IPS-NIHi7 (cell line): ENCODE data around the gene TPM1.

Source experiments
- DNase-seq: peaks from one replicate; pipeline ENCODE4 v3.0.0; 2012; ENCODE audit warnings: mixed read lengths; ENCODE audit errors: extremely low spot score

Gene TPM1

DNA sequence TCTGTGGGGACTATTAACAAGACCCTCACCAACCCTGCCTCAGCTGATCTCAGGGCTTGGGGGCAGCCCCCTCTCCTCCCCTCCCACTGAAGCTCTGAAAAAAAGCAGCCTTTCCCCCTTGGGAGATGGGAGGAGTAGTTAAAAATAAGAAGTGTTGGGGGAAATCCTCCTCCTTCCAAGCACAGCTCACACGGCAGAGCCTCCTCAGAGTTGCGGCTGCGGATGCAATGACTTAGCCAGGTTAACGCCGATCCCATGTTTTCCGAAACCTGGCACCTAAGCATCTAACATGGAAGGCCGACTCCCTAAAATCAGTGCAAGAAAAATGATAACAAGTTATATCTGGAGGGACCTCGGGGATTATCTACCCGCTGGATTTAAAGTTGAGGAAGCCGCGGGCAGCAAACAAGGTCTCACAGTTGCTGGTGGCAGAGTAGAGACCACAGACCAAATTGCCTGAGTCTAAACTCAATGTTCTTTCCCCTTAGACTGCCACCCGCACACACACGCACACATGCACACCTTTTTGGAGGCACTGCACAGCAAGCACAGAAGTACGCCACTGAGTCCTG, 1.1 kb upstream of the TPM1 start:
- no peak for DNase-seq

DNA sequence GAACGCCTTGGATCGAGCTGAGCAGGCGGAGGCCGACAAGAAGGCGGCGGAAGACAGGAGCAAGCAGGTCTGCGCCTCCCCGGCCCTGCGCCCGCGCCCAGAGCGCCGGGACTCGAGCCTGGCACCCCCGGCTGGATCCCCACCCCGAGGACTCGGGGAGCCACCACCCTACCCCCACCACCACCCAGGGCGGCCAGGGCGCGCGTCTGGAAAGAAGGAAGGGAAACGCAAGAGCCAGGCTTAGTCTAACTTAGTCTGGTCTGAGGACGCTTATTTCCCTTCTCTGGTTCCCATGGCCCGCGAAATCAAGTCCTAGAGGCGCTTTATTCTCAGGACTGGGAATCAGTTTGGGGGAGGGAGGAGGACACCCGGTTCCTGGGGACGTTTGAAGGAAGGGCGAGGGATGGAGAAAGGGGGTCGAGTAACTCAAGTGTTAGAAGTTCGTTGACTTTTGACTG, 359 bp downstream of the TPM1 start:
- DNase-seq: no peak

DNA sequence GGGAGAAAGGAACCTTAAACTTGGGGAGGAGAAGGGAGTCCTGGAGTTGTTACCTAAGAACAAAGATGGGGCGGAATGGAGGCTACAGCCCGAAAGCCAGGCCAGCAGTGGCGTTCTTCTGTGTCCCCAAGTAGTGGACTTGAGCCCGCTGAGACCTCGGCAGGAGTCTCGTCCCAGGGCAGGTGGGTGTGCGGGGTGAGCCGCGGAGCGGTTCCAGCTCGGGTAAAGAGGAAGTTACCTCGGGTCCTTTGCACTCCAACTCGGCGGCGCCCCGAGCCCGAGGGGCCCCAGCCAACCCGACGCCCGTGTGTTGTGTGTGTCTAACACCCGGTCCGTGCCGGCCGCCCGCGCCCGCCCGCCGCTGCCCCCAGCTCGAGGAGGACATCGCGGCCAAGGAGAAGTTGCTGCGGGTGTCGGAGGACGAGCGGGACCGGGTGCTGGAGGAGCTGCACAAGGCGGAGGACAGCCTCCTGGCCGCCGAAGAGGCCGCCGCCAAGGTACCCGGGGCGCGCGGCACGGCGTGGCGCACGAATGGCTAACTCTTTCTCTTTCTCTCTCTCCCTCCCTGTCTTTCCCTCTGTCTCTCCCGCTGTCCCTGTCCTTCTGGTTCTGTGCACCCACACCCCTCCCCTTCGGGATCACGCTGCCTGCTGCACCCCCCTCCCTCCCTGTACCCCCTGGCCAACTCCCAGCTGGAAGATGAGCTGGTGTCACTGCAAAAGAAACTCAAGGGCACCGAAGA, 959 bp downstream of the TPM1 start:
- no peak for DNase-seq

DNA sequence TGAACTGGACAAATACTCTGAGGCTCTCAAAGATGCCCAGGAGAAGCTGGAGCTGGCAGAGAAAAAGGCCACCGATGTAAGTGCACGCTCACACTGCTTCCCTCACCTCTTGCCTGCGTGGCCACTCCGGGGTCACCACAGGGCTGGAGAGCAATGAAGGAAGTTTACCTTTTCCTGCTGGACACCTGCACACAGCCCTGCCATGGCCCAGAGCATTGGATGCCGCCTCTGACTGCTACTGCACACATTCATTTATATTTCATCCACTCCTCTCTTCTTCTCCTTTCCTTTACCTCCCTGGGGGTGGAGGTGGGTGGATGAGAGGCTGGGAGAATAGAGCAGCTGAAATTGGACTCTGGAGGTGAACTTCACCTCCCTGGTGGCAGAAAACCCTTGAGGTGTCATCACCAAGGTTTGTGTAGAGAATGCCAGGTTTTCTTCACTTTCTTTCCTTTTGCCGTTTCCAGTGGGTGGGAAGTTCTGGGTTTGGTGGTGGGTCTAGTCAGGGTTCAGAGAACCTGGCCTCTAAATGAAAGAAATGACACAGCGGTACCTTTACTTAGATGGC, 1.6 kb downstream of the TPM1 start:
- no peak for DNase-seq

DNA sequence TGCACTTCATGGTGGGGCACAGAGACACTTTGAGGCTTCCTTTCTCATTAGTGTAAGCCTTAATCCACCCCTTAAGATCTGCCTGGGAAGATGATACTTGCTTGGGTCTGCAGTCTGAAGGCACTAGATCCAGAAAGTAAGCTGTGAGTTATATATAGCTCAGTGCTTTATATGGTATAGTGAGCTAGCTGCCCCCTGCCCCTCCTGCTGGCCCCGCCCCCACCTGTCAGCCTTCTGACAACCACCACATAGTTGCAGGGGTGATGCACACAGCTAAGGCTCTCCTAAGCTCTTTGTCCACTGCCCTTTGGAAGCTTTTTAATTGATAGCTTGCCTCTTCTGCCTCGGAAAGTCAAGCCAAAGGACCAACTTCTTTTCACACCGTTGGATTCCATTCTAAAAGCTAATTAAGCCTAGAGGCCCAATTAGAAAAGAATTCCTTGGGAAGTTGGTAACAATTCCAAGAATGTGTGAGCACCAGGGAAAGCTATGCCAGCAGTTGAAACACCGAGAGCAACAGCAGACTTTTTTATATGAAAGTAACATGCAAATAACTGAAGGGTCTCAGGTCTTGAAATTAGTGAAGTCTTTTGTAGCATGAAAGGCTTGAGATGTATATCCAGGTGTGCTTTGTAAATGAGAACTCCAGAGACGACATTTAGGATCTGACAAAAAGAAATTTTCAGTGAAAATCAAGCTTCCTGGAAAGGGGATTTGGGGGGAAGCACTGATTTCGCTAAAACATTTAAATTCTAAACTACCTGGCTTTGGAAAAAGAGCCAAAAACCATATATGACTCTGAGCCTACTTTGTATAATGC, 2.3 kb downstream of the TPM1 start:
- DNase-seq: no peak

DNA sequence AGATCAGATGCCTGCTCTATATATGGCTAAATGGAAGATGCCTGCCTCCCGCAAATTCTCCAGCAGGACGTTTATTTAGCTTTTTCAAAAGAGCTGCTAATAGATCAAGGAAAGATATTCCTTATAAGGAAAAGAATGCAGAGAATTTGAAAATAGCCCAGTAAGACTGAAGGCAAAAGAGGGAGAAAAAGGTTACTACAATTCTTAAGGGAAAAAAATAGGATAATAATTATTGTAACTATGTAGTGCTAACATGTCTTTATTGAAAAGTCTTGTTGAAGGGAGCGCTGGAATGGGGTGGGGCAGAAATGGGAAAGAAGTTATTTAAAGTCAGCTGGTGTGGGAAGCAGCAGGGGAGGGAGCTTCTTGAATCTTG, 2.9 kb downstream of the TPM1 start:
- DNase-seq: no peak

DNA sequence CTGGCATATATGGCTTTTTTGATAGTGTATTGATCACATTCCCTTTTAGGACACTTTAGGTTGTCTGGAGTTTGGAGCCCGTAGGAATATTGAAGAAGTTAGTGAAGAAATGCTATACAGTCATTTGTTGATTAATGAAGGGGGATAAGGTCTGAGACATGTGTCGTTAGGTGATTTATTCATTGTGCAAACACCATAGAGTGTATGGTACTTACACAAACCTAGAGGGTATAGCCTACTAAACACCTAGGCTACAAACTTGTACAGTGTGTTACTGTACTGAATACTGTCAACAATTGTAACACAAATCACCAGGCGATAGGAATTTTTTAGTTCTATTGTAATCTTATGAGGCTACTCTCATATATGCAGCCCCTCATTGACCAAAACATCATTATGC, 3.3 kb downstream of the TPM1 start:
- DNase-seq: no peak

DNA sequence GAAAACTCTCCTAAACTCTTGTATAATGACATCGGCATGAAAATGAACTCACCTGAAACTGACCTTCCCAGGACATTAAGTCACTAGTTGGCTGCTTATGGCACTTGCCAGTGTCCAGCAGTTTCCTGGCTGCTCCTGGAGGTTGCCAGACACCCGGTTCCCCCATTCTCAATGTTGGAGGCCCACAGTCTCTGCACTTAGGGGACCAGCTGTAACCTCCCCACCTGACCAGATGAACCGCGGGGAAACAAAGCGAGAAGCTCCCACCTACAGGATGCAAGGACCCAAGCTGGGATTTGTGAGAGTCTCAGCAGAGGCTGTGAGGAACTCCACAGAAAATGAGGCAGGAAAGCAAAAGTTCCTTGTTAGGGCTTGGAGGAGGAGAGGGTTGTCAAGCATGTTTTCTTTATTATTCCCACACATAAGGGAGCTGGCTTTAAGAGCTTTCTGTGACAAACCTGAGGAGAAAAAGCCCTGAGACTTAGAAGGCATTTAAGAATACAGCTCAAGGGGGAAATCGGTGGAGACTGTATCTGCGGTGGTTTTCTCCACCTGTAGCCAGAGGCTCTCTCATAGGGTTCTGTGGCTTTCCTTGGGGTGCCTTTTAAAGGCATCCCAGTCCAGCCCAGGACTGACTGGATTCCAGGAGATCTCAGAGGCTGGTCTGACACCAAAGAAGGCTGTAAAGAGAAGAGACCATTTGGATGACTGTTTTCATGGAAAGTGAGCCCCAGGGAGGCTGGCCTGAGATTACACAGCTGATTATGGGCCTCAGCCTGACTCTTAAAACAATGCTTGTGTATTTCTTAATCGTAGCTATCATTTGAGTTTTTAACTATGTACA, 4.6 kb downstream of the TPM1 start:
- DNase-seq: no peak

DNA sequence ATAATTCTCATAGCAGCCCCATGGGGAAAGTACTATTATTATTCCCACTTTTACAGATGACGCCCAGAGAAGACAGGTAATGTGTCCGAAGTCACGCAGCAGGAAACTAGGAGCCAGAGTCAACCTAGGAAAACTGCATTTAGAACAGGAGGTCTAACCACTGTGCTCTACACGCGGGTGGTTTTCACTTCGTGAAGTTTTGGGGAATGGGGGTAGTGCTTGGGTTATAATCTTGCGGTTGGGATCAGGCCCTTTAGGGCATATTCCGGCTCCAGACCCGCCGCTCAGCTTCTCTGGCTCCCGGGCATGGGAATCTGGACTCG, 5.2 kb downstream of the TPM1 start:
- DNase-seq: no peak

DNA sequence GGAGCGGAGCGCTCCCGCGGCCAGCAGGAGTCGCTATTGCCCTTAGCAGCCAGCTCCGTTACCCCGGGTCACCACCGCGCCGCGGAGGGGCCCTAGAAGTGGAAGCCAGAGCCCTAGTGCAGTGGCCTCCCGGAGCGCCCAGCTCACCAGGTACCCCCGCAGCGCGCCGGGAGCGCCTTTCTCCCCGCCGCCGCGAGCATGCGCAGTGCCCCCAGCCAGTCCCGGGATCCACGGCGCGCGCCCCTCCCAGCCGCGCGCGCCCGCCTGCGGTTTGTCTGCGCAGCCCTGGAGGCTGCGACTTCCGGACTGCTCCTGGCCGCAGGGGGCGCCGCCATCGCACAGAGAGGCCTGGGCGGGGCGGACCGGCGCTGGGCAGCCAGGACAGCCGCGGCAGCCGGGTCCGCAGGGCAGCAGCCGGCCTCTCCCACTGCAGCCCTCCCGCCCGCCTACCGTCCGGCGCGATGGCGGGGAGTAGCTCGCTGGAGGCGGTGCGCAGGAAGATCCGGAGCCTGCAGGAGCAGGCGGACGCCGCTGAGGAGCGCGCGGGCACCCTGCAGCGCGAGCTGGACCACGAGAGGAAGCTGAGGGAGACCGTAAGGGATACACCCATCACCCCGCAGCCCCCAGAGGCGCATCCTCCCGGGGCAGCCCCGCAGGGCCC, 5.7 kb downstream of the TPM1 start:
- DNase-seq: peak; percentile 86

DNA sequence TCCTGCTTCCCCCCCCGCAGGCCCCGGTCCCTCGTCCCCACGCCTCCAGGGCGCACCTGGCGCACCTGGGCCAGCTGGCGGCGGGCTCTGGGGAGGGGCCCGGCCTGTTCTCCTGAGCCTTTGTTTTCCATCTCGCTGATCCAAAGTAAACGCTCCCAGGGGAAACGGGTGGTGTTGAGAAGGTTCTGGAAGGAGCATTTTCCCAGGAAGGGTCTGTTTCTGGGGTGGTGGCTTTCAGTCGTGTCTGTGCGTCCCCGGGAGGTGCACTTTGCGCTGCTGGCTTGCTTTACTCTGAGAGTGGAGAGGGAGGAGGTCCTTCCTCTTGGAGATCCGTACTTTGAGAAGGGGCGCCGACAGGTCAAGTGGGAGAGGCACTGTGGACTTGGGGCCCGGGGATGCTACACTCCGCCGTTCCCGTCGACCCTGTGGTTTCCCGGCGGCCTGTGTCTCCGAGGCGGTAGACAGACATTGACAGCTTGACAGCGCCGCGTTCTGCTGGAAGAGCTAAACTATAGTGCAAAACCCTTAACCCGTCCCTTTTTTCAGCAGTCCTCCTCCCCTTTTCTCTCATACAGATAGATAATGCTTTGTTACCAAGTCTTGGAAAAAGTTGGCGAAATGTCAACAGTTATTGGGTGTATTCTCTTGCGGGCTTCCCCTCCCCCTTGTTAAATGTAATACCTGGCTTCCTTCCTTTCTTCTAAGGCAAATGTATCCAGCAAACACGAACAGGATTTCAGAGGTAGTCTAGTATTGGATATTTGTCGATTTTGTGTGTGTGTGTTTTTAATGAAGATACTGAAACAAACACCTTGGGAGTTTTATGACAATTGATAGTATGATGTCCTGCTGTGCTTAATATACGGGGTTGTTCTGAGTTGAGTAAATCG, 6.5 kb downstream of the TPM1 start:
- DNase-seq: peak; percentile 55

DNA sequence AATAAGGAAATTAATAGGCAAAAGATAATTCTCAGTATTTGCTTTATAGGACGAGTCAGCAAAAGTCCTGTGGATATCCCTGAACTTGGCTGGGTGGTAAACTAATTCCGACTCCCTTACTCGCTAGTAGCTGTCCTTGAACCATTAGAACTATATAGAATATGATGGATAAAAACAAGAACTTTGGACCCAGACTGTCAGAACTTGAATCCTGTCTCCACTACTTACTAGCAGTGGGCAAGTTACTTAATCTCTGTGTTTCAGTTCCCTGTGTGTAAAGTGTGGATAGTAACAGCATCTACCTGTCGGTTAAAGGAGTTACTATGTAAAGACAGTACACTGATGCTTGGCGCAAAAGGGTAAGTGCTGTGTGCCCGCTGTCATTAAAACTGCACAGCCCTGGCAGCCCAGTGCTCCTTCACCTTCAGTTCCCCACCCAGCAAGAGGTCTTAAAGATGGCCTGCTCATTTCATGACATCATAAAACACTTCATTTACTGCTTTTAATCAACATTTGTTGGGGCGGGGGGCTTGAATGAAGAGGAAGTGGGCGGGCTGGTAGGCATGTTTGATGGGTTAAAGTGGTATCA, 7.3 kb downstream of the TPM1 start:
- no peak for DNase-seq

DNA sequence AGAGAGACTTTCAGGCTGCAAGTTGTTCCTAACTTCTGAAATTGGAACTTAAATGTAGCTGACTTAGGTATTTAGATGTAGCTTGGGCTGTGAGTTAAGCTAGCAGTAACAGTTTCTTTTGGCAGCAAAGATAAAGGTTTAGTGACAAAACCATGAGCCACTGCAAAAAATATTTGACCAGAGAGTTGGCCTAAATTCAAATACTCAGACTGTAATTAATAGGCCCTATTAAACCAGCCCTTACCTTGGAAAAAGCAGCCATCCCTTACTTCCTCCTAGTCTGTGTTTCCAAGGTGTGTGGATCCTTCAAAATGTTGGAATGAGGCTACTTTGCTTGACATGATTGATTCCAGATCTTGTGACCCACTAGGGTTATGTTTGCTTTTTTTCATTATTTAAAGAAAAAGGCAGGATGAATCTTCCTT, 8.2 kb downstream of the TPM1 start:
- DNase-seq: no peak

DNA sequence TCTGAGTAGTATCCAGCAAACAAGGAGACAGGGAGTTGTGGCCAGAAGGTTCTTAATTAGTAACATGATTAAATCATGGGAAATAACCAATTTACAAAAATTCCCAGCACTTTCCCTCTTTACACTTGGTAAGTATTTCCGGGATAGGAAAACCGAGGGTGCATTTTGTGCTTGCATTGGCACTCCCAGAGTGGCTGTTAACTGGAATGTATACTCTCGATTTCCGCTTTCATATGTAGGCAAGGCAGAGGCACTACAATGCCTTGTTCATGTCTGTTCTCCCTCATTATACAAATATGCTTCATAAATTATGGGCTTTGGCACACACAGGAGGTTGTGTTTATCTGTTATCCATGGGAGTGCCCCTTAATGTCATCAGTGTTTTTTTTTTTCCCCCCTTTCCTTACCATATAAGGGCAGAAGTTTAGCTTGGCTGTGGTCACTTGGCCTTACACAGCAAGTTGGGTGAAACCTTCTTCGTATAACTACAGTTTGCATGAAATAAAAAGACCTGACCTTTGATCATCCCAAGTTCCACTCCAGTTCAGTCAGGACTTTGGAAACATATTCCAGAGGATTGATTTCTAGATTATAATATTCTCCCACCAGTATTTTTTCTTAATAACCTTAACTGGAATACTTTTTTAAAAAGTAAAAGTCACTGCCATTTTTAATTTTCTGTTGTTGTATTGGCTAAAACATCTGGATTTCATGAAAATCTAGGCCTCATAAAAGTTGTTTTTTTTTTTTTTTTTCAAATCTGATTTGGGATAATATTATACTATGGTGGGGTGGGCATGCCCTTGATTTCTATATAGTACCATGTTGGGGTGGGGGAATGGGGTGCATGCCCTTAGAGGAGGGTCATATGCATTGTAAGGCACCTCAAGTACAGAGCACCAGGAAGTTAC, 8.9 kb downstream of the TPM1 start:
- no peak for DNase-seq

DNA sequence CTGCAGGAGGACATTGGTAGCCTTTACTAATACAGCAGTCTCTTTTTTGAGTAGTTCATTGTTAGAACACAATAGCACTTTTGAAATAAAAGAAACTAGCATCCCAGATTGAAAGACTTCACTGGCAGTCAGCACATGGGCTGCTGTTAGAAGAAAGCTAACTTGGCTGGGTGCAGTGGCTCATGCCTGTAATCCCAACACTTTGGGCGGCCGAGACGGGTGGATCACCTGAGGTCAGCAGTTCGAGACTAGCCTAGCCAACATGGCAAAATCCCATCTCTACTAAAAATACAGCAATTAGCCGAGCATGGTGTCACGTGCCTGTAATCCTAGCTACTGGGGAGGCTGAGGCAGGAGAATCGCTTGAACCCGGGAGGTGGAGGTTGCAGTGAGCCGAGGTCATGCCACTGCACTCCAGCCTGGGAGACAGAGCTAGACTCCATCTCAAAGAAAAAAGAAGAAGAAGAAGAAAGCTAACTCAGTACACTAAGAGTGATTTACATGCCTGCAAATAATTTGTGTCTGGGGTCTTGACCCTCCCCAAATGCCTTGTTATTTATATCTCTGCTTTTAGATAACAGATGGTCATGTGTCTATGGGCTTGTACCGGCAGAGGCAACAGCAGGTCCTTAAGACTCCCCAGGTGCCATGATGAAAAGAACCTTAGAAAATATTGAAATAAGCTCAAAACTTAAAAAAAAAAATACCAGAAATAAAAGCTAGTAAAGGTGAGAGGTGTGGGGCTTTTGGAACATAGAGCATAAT, 9.7 kb downstream of the TPM1 start:
- no peak for DNase-seq

DNA sequence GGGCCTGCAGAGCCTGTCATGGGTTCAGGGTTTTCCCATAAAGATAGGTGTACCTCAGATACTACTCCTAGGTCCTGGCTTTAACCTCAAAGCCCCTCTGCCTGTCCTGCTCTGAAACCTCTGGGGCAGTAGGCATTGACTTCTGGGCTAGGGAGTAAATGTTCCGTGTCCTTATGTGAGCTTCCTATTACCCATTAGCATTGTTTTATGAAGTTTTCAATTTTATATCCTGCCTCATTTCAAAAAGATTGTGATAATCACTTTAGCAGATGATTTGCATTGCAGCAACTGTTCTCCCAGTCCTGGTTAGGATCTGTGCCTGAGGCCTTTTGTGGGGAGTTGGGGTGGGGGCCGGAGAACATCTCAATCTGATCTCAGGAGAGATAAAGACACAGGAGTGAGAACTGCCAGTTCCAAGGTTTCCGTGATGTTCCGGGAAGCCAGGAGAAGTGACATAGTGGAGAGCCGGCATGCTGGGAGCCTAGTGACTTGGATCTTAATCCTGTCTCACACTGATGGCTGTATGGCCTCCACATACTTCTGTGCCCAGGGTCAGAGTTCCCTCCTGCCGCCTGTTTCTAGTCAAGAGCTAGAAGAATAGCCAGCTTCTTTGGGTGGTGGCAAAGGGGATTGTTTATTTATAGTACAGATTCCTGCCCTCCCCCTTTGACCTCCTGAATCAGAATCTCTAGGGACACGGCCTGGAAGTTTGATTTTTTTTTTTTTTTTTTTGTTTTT, 10.6 kb downstream of the TPM1 start:
- no peak for DNase-seq

DNA sequence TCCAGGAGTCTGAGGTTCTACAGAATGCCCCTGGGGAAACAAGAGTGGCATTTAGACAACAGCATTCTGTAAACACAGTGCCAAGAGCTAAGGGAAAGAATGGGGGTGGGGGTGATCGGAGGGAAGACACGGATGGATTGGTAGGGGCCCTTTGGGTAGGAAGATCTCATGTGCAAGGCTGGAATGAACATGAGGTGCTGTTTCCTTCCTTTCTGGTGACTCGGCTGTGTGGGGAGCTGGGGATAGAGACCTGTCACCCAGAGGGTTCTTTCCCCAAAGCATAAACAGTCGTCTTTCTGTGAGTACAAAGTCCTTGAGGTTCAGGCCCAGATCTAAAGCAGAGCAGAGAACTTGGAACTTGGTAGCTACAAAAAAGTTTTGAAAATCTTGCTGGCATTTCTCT, 11.7 kb downstream of the TPM1 start:
- no peak for DNase-seq
